ENCODE data around the gene DENND6B.

The DENND6B gene

GRCh38 chr22:50268655-50269113 lies 58.1 kb downstream of the DENND6B start:
- no peaks in the 10 kb centered on the region for H3K27me3 ChIP-seq (ENCODE audit: insufficient read depth, low read depth, severe bottlenecking)
- no peaks in the 10 kb centered on the region for H3K9me3 ChIP-seq (ENCODE audit: severe bottlenecking)
- no peak overlapping the region for H3K27ac ChIP-seq
- DNase-seq = no peak
- peaks cover 22% of the 10 kb centered on the region for H3K36me3 ChIP-seq
- H3K4me3 ChIP-seq (ENCODE audit: low read depth, low read length) = no peak overlapping the region
- TF ChIP-seq, protein P1, sequence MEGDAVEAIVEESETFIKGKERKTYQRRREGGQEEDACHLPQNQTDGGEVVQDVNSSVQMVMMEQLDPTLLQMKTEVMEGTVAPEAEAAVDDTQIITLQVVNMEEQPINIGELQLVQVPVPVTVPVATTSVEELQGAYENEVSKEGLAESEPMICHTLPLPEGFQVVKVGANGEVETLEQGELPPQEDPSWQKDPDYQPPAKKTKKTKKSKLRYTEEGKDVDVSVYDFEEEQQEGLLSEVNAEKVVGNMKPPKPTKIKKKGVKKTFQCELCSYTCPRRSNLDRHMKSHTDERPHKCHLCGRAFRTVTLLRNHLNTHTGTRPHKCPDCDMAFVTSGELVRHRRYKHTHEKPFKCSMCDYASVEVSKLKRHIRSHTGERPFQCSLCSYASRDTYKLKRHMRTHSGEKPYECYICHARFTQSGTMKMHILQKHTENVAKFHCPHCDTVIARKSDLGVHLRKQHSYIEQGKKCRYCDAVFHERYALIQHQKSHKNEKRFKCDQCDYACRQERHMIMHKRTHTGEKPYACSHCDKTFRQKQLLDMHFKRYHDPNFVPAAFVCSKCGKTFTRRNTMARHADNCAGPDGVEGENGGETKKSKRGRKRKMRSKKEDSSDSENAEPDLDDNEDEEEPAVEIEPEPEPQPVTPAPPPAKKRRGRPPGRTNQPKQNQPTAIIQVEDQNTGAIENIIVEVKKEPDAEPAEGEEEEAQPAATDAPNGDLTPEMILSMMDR (IDR thresholded peaks at IDR 0.05; ENCODE audit: low read depth, low read length) = no peak

DNA sequence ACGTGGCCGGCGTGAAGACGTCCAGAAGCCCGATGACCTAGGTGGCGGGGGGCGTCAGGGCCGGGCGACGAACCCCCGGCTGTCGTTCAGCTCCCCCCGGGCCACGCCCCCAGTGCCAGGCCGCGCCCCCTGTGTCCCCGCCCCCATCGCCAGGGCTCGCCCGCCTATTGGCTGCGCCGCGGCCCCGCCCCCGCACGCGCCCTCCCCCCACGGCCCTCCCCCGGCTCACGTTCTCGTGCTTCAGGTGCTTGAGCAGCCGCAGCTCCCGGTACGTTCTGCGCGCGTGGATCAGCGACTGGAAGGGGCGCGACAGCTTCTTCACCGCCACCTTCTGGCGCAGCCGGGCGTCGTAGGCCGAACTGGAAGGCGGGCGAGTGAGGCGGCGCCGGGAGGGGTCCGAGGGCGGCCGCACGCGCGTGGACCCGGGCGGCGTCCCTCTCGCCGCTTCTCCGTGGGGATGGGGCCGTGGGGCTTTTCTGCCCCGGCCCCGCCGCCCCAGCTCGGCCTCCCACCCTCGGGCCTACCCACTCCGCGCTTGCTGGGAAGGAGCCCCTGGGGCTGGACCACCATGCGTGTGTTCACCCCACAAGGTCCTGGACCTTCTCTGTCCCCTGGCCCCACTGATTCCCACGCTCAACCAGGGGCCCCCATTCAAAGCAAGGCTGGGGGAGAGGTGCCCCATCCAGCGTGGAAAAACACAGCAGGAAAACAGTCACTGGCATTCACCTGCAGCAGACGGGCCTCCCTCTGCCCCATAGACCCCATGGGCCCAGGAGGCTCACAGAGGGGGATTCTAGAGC lies 59.0 kb downstream of the DENND6B start:
- no peak for DNase-seq
- no peak overlapping the region for H3K4me3 ChIP-seq (ENCODE audit: low read depth, low read length)
- TF ChIP-seq, protein P1 (IDR thresholded peaks at IDR 0.05; ENCODE audit: low read depth, low read length) = no peak
- H3K9me3 ChIP-seq (ENCODE audit: severe bottlenecking) = no peaks in the 10 kb centered on the region
- no peak overlapping the region for H3K27ac ChIP-seq
- no peaks in the 10 kb centered on the region for H3K27me3 ChIP-seq (ENCODE audit: insufficient read depth, low read depth, severe bottlenecking)
- H3K36me3 ChIP-seq = peaks cover 22% of the 10 kb centered on the region

- no peak overlapping the region for H3K4me3 ChIP-seq (ENCODE audit: low read depth, low read length)
- no peak overlapping the region for H3K27ac ChIP-seq
- H3K27me3 ChIP-seq (ENCODE audit: insufficient read depth, low read depth, severe bottlenecking) = no peaks in the 10 kb centered on the region
- no peaks in the 10 kb centered on the region for H3K9me3 ChIP-seq (ENCODE audit: severe bottlenecking)
- DNase-seq = no peak
- peaks cover 22% of the 10 kb centered on the region for H3K36me3 ChIP-seq
- TF ChIP-seq, protein P1 (IDR thresholded peaks at IDR 0.05; ENCODE audit: low read depth, low read length) = no peak
These were observed 59.8 kb downstream of the DENND6B start for GRCh38 chr22:50266994-50267393.

DNA sequence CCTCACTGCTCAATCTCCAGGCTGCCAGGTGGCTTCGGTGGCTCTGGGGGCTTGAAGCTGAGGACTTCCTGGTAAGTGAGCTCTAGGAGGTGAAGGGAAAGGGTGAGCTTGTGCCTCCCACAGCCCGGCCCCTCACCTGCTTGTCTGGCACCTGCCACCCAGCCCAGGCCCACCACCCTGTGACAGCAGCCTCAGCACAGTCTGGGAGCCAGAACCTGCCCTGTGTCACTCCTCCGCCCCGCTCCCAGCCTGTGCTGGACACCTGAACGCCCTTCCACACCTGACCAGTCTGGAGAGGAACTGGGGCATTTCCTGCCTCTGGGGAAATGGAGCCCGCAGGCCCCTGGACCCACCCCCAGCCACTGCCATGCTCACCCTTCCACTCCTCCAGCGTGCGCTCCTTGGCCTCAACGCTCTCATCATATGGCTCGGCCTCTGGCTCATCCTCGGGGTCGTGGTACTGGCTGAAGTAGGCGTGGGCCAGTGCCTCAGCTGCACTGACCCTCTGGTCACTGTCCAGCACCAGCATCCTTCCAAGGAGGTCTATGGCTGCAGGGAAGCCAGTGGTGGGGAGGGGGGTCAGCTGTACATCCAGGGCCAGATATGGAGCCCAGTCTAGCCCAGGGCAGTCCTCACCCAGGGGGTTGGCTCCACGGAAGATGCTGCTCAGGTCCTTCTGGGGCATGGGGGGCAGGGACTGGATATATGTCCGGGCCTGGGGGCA lies 61.7 kb downstream of the DENND6B start:
- no peak for DNase-seq
- Histone ChIP-seq H3K9me3 (ENCODE audit: severe bottlenecking) (no peaks in the 10 kb centered on the region), H3K27ac (no peak overlapping the region), H3K4me3 (ENCODE audit: low read depth, low read length) (no peak overlapping the region), H3K36me3 (peaks cover 22% of the 10 kb centered on the region), H3K27me3 (ENCODE audit: insufficient read depth, low read depth, severe bottlenecking) (no peaks in the 10 kb centered on the region)
- TF ChIP-seq, protein P1 (IDR thresholded peaks at IDR 0.05; ENCODE audit: low read depth, low read length) = no peak

GRCh38 chr22:50264104-50264745 lies 62.6 kb downstream of the DENND6B start:
- Histone ChIP-seq H3K9me3 (ENCODE audit: severe bottlenecking) (no peaks in the 10 kb centered on the region), H3K36me3 (peaks cover 25% of the 10 kb centered on the region), H3K4me3 (ENCODE audit: low read depth, low read length) (no peak overlapping the region), H3K27ac (no peak overlapping the region), H3K27me3 (ENCODE audit: insufficient read depth, low read depth, severe bottlenecking) (no peaks in the 10 kb centered on the region)
- TF ChIP-seq, protein P1 (IDR thresholded peaks at IDR 0.05; ENCODE audit: low read depth, low read length) = no peak
- DNase-seq = no peak
